Liver (tissue), 9 donors: ENCODE measurements around the gene DKKL1. TPM values are rescaled to one million over a fixed set of nuclear protein-coding genes. Genes with fewer than 3 reads are reported as not detected.
A peak's percentile ranks its signal among the peaks of the same experiment; 100 is the strongest.

Experiments used
- DNase-seq: peaks from one replicate; pipeline ENCODE4 v3.0.0-alpha.2; 2017; ENCODE audit warnings: low spot score
- H3K27ac ChIP-seq, 2 donors: one replicate each; pipeline ENCODE4 v1.7.0; 2013; ENCODE audit warnings: inconsistent platforms in 2 of 2, low read length in 2 of 2, control low read depth in 1 of 2, low read depth in 1 of 2, mild to moderate bottlenecking in 1 of 2
- H3K27me3 ChIP-seq, 4 donors: one replicate each; pipeline versions ENCODE4 v1.6.1 to v1.7.0; 2013; ENCODE audit warnings: low read length in 3 of 4, inconsistent platforms in 1 of 4, mild to moderate bottlenecking in 1 of 4, moderate library complexity in 1 of 4; ENCODE audit not compliant: control insufficient read depth in 4 of 4, insufficient read depth in 4 of 4
- H3K36me3 ChIP-seq, 4 donors: one replicate each; pipeline versions ENCODE4 v1.6.1 to v1.7.0; 2013; ENCODE audit warnings: low read length in 3 of 4, mild to moderate bottlenecking in 3 of 4, low read depth in 1 of 4, moderate library complexity in 1 of 4; ENCODE audit not compliant: control insufficient read depth in 4 of 4, insufficient read depth in 3 of 4
- H3K4me1 ChIP-seq, 4 donors: one replicate each; pipeline versions ENCODE4 v1.6.1 to v1.7.0; 2013; ENCODE audit warnings: low read length in 3 of 4, mild to moderate bottlenecking in 3 of 4, moderate library complexity in 1 of 4; ENCODE audit not compliant: control insufficient read depth in 4 of 4, insufficient read depth in 4 of 4
- H3K4me3 ChIP-seq, 3 donors: one replicate each; pipeline versions ENCODE4 v1.6.1 to v1.7.0; 2013; ENCODE audit warnings: low read length in 3 of 3, control low read depth in 1 of 3, low read depth in 1 of 3, mild to moderate bottlenecking in 1 of 3
- H3K9ac ChIP-seq, 2 donors: one replicate each; pipeline ENCODE4 v1.7.0; 2013; ENCODE audit warnings: low read length in 2 of 2, mild to moderate bottlenecking in 2 of 2, moderate library complexity in 2 of 2, control low read depth in 1 of 2, low read depth in 1 of 2
- H3K9me3 ChIP-seq, 4 donors: one replicate each; pipeline versions ENCODE4 v1.6.1 to v1.7.0; 2013; ENCODE audit warnings: low read length in 3 of 4; ENCODE audit not compliant: control insufficient read depth in 4 of 4
- ATF3 ChIP-seq: IDR thresholded peaks from 2 replicates; pipeline ENCODE4 v1.6.1; 2016; ENCODE audit warnings: antibody characterized with exemption
- CTCF ChIP-seq: fragments of 150-350 bp; IDR thresholded peaks from 2 replicates; pipeline ENCODE4 v1.5.1; 2017; ENCODE audit warnings: improper control_type of control experiment, low read depth, low read length; ENCODE audit not compliant: missing input control
- EGR1 ChIP-seq, 2 donors: IDR thresholded peaks; 2 replicates each; pipeline ENCODE4 v1.6.1; 2016 to 2018; ENCODE audit warnings: antibody characterized with exemption in 2 of 2, low read depth in 2 of 2
- FOXA1 ChIP-seq: IDR thresholded peaks from 2 replicates; pipeline ENCODE4 v1.6.1; 2016; ENCODE audit warnings: antibody characterized with exemption
- FOXA2 ChIP-seq: IDR thresholded peaks from 2 replicates; pipeline ENCODE4 v1.6.1; 2016; ENCODE audit warnings: antibody characterized with exemption
- GABPA ChIP-seq, 2 donors: IDR thresholded peaks in 1 of 2; conservative IDR thresholded peaks in 1 of 2; 2 replicates each; pipeline ENCODE4 v1.6.1; 2016; ENCODE audit warnings: antibody characterized with exemption in 2 of 2, mild to moderate bottlenecking in 1 of 2, moderate library complexity in 1 of 2
- HNF4A ChIP-seq, 2 donors: conservative IDR thresholded peaks; 2 replicates each; pipeline ENCODE4 v1.6.1; 2016; ENCODE audit warnings: antibody characterized with exemption in 2 of 2, mild to moderate bottlenecking in 2 of 2
- HNF4G ChIP-seq: IDR thresholded peaks from 2 replicates; pipeline ENCODE4 v1.6.1; 2016; ENCODE audit warnings: antibody characterized with exemption
- JUND ChIP-seq, 2 donors: IDR thresholded peaks; 2 replicates each; pipeline ENCODE4 v1.6.1; 2016; ENCODE audit warnings: antibody characterized with exemption in 2 of 2
- MAX ChIP-seq: IDR thresholded peaks from 2 replicates; pipeline ENCODE4 v1.6.1; 2016; ENCODE audit warnings: antibody characterized with exemption
- NR2F2 ChIP-seq: IDR thresholded peaks from 2 replicates; pipeline ENCODE4 v1.6.1; 2016; ENCODE audit warnings: antibody characterized with exemption
- RAD21 ChIP-seq, 2 donors: IDR thresholded peaks; 2 replicates each; pipeline ENCODE4 v1.6.1; 2016; ENCODE audit warnings: antibody characterized with exemption in 2 of 2, mild to moderate bottlenecking in 2 of 2
- REST ChIP-seq: IDR thresholded peaks from 2 replicates; pipeline ENCODE4 v1.6.1; 2016; ENCODE audit warnings: antibody characterized with exemption, mild to moderate bottlenecking
- RXRA ChIP-seq, 2 donors: IDR thresholded peaks; 2 replicates each; pipeline ENCODE4 v1.6.1; 2017 to 2018; ENCODE audit warnings: antibody characterized with exemption in 2 of 2, mild to moderate bottlenecking in 1 of 2
- SP1 ChIP-seq: IDR thresholded peaks from 2 replicates; pipeline ENCODE4 v1.6.1; 2018; ENCODE audit warnings: antibody characterized with exemption, mild to moderate bottlenecking
- TAF1 ChIP-seq: conservative IDR thresholded peaks from 2 replicates; pipeline ENCODE4 v1.6.1; 2016; ENCODE audit warnings: antibody characterized with exemption, mild to moderate bottlenecking
- YY1 ChIP-seq: IDR thresholded peaks from 2 replicates; pipeline ENCODE4 v1.6.1; 2016; ENCODE audit warnings: antibody characterized with exemption, mild to moderate bottlenecking
- ZBTB33 ChIP-seq: IDR thresholded peaks from 2 replicates; pipeline ENCODE4 v1.6.1; 2016; ENCODE audit warnings: antibody characterized with exemption
- WGBS: extraction: QIAGEN DNeasy Blood & Tissue Kit; methylation state at CpG from one replicate; pipeline ENCODE4 v1.1.7; 2013; 5-methylcytosine and 5-hydroxymethylcytosine counted together
- polyA plus RNA-seq, 2 donors: library from polyadenylated mRNA; stranded (reverse) in 1 of 2; unstranded in 1 of 2; fragments of 200-250 nt in 1 of 2; fragments of >200 nt in 1 of 2; fragmentation: Nextera tagmentation in 1 of 2; extraction: Ambion mirVana in 1 of 2; gene quantifications; one replicate each; pipeline versions ENCODE4 v1.2.1 to v1.2.3, GENCODE V29; 2013 to 2015
- total RNA-seq, 2 donors: library from RNA; depleted of rRNA; stranded (reverse); fragments of >200 nt; gene quantifications; one replicate each; pipeline ENCODE4 v1.2.3, GENCODE V29; 2014
- donor health status: healthy.
- donor health status: healthy.
- donor health status: healthy.
- donor health status: healthy.
- donor health status: healthy.

DKKL1 gene
- total RNA-seq (under 1 TPM in 1 of 2 donors, not detected in 1; 0.14 TPM), polyA plus RNA-seq (under 1 TPM in 1 of 2 donors, not detected in 1; 0.16 TPM)

GRCh38 chr19:49363268-49364082, at the start of gene DKKL1:
DKKL1 (plus strand) TSS chr19:49363877; CDS start chr19:49363999, 122 bp downstream.
- Histone ChIP-seq H3K9me3 (no peaks in the 10 kb centered on the region), H3K4me1 (peaks cover 5 to 20% (median 9%) of the 10 kb centered on the region in 4 donors), H3K27me3 (no peaks in the 10 kb centered on the region), H3K9ac (peak within 1 kb of the TSS in 1 of 2 donors; percentile 45), H3K27ac (peak within 1 kb of the TSS; percentile 78 to 88), H3K36me3 (no peaks in the 10 kb centered on the region), H3K4me3 (peak within 1 kb of the TSS in 2 of 3 donors; percentile 4 to 9)
- 4% methylated on average over 46 of the region's 46 CpGs for WGBS
- TF ChIP-seq MAX (peak; percentile 66), FOXA2 (no peak), ZBTB33 (no peak), CTCF (no peak), ATF3 (no peak), RAD21 (IDR thresholded peaks at IDR 0.05) (peak in 1 of 2 donors; percentile 27), YY1 (peak; percentile 47), GABPA (IDR thresholded peaks at IDR 0.05 in 1 of 2, conservative IDR thresholded peaks at IDR 0.05 in 1 of 2) (no peak), EGR1 (IDR thresholded peaks at IDR 0.05; ENCODE audit: low read depth in 2 of 2) (peak; percentile 70 to 89), HNF4G (no peak), TAF1 (no peak), FOXA1 (no peak), HNF4A (conservative IDR thresholded peaks at IDR 0.05) (peak; percentile 34 to 49), JUND (IDR thresholded peaks at IDR 0.05) (peak; percentile 45 to 71), REST (peak; percentile 46), SP1 (peak; percentile 93), RXRA (IDR thresholded peaks at IDR 0.05) (peak; percentile 64 to 72), NR2F2 (peak; percentile 66)
- peak; percentile 86 for DNase-seq
